ENCODE results near the gene MAGEB1. TPM values are rescaled to one million over a fixed set of nuclear protein-coding genes. Genes with fewer than 3 reads are reported as not detected.

MAGEB1 gene
- total and polyA plus RNA-seq, 11 donors: not detected

GRCh38 chrX:30219372-30219771 lies 27.6 kb upstream of the MAGEB1 start:
- H3K4me3 ChIP-seq: no peak overlapping the region
- intact Hi-C loops (cut with DNase I): no loop called here
- no peaks in the 10 kb centered on the region for H3K9me3 ChIP-seq
- no peaks in the 10 kb centered on the region for H3K4me1 ChIP-seq
- no peak overlapping the region for H3K27ac ChIP-seq
- peaks cover 0 to 3% (median 0%) of the 10 kb centered on the region in 9 donors for H3K27me3 ChIP-seq
- H3K36me3 ChIP-seq: no peaks in the 10 kb centered on the region
- no peak for ATAC-seq
- DNase-seq: no peak
- TF ChIP-seq POLR2A (IDR thresholded peaks at IDR 0.05) (no peak), CTCF (IDR thresholded peaks at IDR 0.05) (no peak)
- 67 to 87% (median 78%) methylated on average over 4 of the region's 4 CpGs for whole genome bisulfite sequencing, 4 donors

- H3K27ac ChIP-seq: no peak overlapping the region
- 45 to 73% (median 61%) methylated on average over 5 of the region's 5 CpGs for WGBS, 4 donors
- intact Hi-C loops (cut with DNase I): no loop called here
Observed at GRCh38 chrX:30220661-30221060, 26.3 kb upstream of the MAGEB1 start.

GRCh38 chrX:30224536-30224935 lies 22.4 kb upstream of the MAGEB1 start:
- ATAC-seq: no peak
- TF ChIP-seq CTCF (IDR thresholded peaks at IDR 0.05): no peak
- TF ChIP-seq POLR2A (IDR thresholded peaks at IDR 0.05): no peak

More at GRCh38 chrX:30220661-30221060, 26.3 kb upstream of the MAGEB1 start:
- DNase-seq (no peak), ATAC-seq (no peak)
- TF ChIP-seq CTCF (IDR thresholded peaks at IDR 0.05) (no peak), POLR2A (IDR thresholded peaks at IDR 0.05) (no peak)
- Histone ChIP-seq H3K36me3 (no peaks in the 10 kb centered on the region), H3K4me3 (no peak overlapping the region), H3K27me3 (no peaks in the 10 kb centered on the region), H3K9me3 (no peaks in the 10 kb centered on the region), H3K4me1 (no peaks in the 10 kb centered on the region)

GRCh38 chrX:30228526-30228925 lies 18.4 kb upstream of the MAGEB1 start:
- intact Hi-C loops (cut with DNase I): no loop called here
- Histone ChIP-seq H3K9me3 (no peaks in the 10 kb centered on the region), H3K27ac (no peak overlapping the region), H3K27me3 (peaks cover 0 to 6% (median 0%) of the 10 kb centered on the region in 9 donors), H3K4me1 (no peaks in the 10 kb centered on the region), H3K36me3 (no peaks in the 10 kb centered on the region), H3K4me3 (no peak overlapping the region)
- ATAC-seq (no peak), DNase-seq (no peak)
- TF ChIP-seq CTCF (IDR thresholded peaks at IDR 0.05) (no peak), POLR2A (IDR thresholded peaks at IDR 0.05) (no peak)
- 18 to 44% (median 30%) methylated on average over 1 of the region's 1 CpG for WGBS, 4 donors

More at GRCh38 chrX:30224536-30224935, 22.4 kb upstream of the MAGEB1 start:
- Histone ChIP-seq H3K4me1 (no peaks in the 10 kb centered on the region), H3K27ac (no peak overlapping the region), H3K9me3 (no peaks in the 10 kb centered on the region), H3K4me3 (no peak overlapping the region), H3K27me3 (peaks cover 0 to 6% (median 0%) of the 10 kb centered on the region in 9 donors), H3K36me3 (no peaks in the 10 kb centered on the region)
- intact Hi-C loops (cut with DNase I): no loop called here
- DNase-seq: no peak
- WGBS, 4 donors: 23 to 52% (median 34%) methylated on average over 2 of the region's 2 CpGs
